Muscle of back (tissue), 11 donors: ENCODE results near the gene EIF4E1B. TPM values are rescaled to one million over a fixed set of nuclear protein-coding genes. Genes with fewer than 3 reads are reported as not detected.

Source experiments
- DNase-seq, 3 donors: peaks; one replicate each; pipeline versions ENCODE4 v3.0.0 to v3.0.0-alpha.2; 2013
- polyA plus RNA-seq, 10 donors: library from polyadenylated mRNA; unstranded; fragments of 120-200 nt; gene quantifications; one replicate each; pipeline ENCODE4 v1.2.1, GENCODE V29; 2013; ENCODE audit not compliant: insufficient read length in 10 of 10

Gene EIF4E1B
- polyA plus RNA-seq, 10 donors = 0.05 to 0.17 TPM; not detected in 8

DNA sequence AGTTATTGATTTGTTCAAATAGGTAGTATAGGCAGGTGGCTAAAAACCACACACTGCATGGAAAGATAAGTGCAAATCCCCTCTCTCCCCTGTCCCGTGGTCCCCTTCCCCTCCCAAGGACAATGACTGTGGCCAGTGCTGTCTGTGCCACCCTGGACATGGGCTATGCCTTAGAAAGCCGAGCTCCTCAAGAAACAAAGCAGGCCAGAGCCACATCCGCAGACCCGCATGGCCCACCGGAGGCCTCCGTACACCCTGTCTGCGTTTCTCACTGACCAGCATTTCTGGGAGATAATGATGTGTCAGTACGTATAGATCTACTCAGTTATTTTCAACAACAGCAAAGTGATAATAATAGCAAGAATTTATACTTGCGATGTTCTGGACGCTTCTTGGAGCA, 33.1 kb downstream of the EIF4E1B start:
- DNase-seq = no peak

DNA sequence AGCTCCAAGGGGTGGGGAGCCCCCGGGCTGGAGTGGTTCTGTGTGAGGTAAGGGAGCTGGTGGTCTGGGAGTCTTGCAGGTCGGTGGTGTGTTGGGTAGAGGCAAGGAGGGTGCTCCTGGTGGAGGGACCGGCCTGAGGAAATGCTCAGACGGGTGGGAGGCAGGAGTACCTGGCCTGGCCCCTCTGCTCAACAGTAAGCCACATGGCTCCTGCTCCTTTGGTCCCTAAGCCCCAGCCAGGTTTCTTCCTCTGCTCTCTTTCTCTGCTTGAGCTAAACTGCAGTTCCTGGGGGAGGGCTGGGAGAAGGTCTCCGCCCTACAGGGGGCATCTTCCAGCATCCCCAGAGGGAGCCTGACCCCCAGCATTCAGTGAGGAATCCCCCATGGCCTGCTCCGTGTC, 34.0 kb downstream of the EIF4E1B start:
- no peak for DNase-seq

- no peak for DNase-seq
Observed at GRCh38 chr5:176664886-176665285, 34.4 kb downstream of the EIF4E1B start.

DNA sequence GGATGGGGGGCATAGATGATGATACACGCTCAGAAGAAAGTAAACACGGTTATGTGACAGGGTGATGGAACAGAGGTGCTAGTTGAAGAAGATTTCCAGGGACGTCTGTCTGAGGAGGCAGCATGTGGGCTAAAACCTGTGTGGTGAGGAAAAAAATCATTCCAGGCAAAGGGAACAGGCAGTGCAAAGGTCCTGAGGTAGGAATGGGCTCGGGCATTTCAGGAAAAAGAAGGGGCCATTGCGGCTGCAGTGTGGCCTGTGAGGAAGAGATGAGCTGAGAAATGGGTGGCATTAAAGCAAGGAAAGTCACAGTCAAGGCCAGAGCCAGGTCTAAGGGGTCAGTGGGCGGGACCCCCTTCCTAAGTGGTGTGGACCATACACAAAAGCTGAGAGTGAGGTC, 35.0 kb downstream of the EIF4E1B start:
- DNase-seq = no peak

DNA sequence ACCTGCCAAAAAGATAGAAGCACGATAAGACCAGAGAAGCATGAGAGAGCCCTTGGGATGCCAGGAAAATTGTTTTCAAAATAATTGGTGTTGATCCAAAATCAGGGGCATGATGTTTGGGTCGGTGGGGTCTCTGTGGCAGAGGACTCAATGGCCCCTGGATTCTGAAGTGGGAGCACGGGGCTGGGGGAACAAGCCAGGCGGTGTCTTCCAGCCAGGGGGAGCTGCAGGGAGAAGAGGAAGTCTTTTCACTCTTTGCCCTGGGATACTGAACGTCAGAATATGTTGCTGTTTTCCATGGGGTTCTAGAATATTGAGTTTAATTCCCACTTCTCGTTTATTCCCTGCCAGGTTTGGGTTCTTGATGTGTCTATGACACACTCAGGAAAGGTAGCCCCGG, 37.2 kb downstream of the EIF4E1B start:
- no peak for DNase-seq

GRCh38 chr5:176670449-176670848, 40.0 kb downstream of the EIF4E1B start:
- no peak for DNase-seq

- DNase-seq = no peak
Observed at GRCh38 chr5:176671399-176671798, 40.9 kb downstream of the EIF4E1B start.

GRCh38 chr5:176671890-176672747, 41.6 kb downstream of the EIF4E1B start:
- DNase-seq = no peak

GRCh38 chr5:176673651-176674583, 43.4 kb downstream of the EIF4E1B start:
- no peak for DNase-seq

- no peak for DNase-seq
Observed at GRCh38 chr5:176674799-176675198, 44.3 kb downstream of the EIF4E1B start.

DNA sequence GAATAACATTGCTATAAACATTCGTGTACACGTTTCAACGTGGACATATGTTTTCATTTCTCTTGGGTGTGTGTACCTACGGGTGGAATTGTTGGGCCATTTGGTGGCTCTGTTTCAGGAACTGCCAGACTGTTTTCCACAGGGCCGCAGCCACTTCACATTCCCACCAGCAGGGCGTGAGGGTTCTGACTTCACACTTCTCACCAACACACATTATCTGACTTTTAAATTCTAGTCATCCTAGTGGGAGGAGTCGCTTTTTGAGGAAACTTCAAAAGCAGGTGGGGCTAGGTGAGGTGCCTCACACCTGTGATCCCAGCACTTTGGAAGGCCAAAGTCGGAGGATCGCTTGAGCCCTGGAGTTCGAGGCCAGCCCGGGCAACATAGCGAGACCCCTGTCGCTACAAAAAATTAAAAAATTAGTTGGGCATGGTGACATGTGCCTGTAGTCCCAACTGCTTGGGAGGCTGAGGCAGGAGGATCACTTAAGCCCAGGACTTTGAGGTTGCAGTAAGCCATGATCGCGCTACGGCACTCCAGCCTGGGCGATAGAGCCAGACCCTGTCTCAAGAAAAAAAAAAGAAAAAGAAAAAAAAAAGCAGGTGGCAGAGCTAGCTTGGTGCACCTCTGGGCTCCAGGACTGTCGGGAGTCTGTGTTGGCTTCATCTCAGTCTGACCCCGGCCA, 45.3 kb downstream of the EIF4E1B start:
- no peak for DNase-seq

DNA sequence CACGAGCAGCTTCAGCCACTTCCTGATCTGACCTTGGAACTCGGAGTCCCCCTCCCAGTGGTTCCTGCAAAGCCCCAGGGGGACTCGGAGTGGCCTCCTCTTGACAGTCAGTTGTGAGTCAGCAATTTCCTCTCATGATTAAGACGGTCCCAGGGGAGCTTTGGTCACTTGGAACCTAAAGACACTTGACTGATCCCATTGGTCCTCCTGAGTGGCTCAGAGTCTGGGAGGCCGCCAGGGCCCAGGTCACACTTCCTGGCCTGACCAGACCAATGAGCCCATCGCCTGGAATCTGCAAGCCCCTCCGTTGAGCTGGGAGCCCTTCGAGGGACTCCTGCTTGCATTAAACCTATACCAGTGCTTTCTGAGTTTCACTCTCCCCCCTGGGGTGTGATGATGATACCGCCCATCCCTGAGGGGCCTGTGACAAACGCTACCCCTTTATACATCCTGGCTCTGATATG, 45.9 kb downstream of the EIF4E1B start:
- DNase-seq = peak in 1 of 3 donors; percentile 49

GRCh38 chr5:176677209-176677939, 46.9 kb downstream of the EIF4E1B start:
- DNase-seq = no peak

DNA sequence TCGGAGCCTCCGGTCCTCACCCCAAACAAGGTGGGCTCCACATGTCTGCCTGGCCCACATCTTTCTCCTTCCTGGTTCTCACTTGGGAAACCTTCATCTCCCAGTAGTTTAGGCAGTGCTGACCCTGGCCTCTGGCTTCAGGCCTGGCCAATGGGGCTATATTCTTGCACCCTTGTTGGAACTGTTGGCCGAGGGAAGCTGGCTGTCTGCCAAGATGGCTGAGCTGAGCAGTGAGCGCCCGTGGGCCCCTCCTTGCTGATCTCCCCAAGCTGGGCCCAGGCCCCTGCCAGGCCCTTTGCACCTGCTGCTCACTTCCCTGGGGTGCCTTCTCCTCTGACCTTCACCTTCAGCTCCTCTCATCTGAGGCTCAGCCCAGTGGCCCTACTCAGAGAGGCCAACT, 48.1 kb downstream of the EIF4E1B start:
- no peak for DNase-seq

GRCh38 chr5:176679365-176680225, 49.1 kb downstream of the EIF4E1B start:
- DNase-seq = no peak

DNA sequence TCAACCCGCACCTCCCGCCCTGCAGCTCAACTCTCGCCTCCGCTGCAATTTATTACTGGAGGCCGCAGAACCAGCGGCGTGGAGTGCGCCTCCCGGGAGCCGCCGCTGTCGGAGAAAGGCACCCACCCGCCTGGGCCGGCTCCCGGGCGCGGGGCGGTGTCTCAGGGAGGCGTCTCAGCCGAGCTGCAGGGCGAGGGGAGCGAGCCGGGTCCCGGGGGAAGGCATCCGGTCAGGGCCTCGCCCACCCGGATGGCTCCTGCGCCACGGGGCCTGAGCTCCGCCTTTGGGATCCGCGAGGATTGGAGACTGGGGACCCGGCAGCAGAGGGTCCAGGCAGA, 49.7 kb downstream of the EIF4E1B start:
- DNase-seq = no peak

DNA sequence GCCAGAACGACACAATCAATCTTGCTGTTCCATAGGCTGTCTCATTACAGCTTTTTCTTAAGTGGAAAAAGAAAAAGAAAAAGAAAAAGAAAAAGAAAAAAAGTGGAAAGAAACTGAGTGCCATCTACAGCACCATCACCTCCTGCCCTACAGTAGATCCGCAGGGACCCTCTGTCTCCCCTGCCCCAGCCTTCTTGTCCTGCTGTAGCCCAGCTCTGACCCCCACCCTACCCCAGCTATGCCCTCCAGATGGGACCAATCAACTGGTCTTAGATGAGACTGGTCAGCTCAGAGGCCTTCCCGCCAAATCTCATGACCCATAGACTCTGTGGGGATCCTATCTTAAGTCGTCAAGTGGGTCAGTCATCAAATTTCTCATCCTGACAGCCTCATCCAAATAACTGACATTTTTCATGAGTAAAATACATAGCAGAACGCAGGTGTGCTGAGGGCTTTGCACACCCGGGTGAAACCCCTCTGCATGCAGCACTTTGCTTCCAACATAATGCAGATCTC, 51.6 kb downstream of the EIF4E1B start:
- DNase-seq = no peak

- DNase-seq = no peak
Observed at GRCh38 chr5:176685010-176685409, 54.5 kb downstream of the EIF4E1B start.

DNA sequence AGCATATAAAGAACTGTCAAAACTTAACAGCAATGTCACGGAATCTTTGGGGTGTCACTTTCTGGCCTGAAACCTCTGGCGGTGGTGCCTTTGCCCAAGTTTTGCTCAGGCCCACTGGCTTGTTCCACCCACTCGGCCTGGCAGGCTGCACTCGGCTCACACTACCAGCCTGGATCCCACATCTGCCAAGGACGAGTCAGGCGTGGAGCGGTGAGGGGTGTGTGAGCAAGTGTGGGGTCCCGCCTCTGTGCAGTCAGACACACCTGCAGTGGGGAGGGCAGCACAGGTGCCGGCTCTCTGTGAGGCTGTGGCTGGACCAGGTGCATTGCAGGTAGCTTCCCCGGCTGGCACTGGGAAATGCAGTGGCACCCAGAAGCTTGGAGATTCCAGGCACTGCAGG, 56.8 kb downstream of the EIF4E1B start:
- no peak for DNase-seq

DNA sequence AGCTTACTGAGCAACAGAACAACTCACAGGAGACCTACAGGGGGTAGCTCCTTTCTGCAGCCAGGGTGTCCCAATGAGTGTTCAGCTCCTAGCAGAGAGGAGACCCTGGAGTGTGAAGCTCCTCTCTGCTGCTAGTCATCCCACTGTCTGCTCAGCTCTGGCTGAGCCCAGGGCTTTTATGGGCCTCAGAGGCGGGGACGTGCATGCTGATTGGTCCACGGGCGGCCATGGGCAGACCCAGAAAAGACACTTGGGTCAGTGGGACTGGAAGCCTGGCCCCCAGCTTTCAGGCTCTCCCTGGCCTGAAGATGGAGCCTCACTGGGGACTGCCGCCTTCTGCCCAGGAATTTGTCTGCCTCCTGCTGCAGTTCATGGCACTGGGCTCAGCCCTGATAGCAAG, 57.4 kb downstream of the EIF4E1B start:
- DNase-seq = no peak
